Epithelial cell of proximal tubule (primary cell): ENCODE results near the gene EPHA6. TPM values are rescaled to one million over a fixed set of nuclear protein-coding genes. Genes with fewer than 3 reads are reported as not detected.

Experiments used
- DNase-seq: peaks from one replicate; pipeline ENCODE4 v3.0.0-alpha.2; 2011; ENCODE audit warnings: low read depth
- H3K4me3 ChIP-seq: 2 replicates; pipeline ENCODE4 v1.5.1; 2011; ENCODE audit warnings: low read depth, mild to moderate bottlenecking, low read length
- CTCF ChIP-seq: conservative IDR thresholded peaks from 2 replicates; pipeline ENCODE4 v1.5.1; 2012; ENCODE audit warnings: low read depth, mild to moderate bottlenecking, low read length
- total RNA-seq: library from RNA; depleted of rRNA; stranded (reverse); fragments of >200 nt; gene quantifications from 2 replicates; pipeline ENCODE4 v1.2.3, GENCODE V29; 2015

EPHA6 gene
- total RNA-seq, 1 donor from 2014 or later: 0.46 TPM

DNA sequence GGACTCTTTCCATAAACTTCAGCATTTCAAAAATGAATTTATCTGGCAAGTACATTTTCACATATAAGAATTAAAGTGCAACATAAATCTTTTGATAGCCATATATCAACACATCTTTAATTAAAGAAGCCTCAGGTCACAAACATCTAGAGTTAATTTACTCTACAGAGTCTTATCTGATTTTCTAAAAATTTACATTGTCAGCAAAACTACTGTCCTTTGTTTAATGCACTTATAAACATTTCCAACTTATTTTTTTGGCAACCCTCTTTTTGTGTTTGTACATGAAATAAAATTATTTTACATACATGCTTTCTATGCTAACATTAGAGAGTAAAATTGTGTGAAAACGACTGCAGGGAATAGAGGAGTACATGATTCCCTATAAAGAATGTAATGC, 533.4 kb downstream of the EPHA6 start:
- DNase-seq: no peak
- no peak overlapping the region for H3K4me3 ChIP-seq
- no peak for TF ChIP-seq CTCF

DNA sequence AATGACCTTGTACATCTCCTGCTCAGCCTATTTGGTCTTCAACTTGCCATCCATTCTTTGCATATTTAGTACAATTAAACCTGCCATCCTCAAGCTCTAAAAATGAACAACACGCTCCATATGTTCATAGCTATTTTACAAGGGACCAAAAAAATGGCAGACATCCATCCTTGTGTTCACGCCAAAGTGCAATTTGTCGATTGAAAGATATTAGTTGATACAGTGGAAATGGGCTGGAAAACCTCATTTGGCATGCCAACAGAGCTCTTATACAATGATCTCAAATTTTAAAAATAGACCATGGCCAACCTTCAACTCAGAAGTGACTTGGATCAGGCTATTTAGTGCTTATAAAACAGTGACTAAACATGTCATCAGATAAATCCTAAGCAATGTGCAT, 536.6 kb downstream of the EPHA6 start:
- no peak for DNase-seq
- no peak for TF ChIP-seq CTCF
- no peak overlapping the region for H3K4me3 ChIP-seq

- DNase-seq: no peak
- H3K4me3 ChIP-seq: no peak overlapping the region
- TF ChIP-seq CTCF: no peak
Observed at GRCh38 chr3:97353176-97353575, 538.8 kb downstream of the EPHA6 start.

DNA sequence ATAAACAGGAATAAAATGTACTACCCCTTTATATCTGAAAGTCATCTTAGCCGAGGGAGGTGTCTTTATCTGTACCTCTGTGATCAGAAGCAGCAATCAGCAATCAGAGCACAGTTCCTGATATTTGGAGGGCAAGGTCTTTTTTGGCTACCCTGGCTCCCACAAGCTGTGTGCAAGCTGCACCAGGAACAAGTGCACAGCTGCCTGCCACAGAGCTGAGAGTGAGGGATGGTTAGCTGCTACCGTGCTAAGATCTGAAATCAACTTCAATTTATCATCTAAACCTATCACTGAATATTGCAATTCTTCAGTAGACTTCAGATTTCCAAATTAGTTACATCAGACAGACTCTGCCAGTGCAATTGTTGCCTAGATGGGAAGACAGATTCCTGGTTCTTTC, 545.6 kb downstream of the EPHA6 start:
- TF ChIP-seq CTCF: no peak
- no peak for DNase-seq
- no peak overlapping the region for H3K4me3 ChIP-seq

DNA sequence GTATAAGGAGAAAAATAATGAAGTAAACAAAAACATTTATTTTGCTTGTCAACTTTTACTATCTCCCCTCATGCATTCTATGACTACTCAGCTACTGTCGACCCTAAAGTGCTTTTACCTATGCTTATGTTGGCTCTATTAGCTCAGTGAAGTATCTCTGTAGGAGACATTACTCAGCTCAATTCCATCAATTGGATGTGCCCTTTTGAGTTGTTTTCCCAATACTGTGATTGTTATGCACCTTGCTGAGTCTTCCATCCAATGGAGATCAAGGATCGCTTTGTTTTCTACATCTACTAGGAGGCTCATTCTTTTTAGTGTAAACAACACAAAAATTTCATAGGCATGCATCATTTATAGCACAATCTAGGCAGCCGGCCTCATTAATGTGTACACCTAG, 546.4 kb downstream of the EPHA6 start:
- TF ChIP-seq CTCF: no peak
- no peak overlapping the region for H3K4me3 ChIP-seq
- no peak for DNase-seq

GRCh38 chr3:97384583-97384982, 570.2 kb downstream of the EPHA6 start:
- TF ChIP-seq CTCF: no peak
- DNase-seq: no peak
- H3K4me3 ChIP-seq: no peak overlapping the region

DNA sequence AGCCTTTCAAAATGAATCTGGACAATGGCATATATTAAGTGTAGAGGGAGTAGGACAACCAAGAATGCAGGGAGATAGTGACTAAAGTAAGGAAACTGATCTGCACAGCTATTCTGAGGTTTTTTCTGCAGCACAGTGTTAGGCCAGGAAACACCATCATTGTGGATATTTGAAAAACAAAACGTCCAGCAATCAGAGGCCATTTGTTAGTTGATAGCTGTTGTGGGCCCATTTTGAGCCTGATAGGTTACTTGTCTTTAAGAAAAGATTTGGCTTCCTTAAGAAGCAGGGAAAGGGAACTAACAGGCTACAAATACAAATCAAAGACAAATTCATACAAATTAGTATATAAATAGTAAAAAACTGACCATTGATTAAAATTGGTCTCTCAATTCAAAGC, 574.4 kb downstream of the EPHA6 start:
- no peak for DNase-seq
- H3K4me3 ChIP-seq: no peak overlapping the region
- TF ChIP-seq CTCF: no peak
